GM19397 (cell line): Measurements from ENCODE around the gene TRMT44.
"Not testable (repeated sequence)": the region's sequence is repeated elsewhere in the genome, so short reads cannot be mapped to it uniquely, and the experiment has no call there.

Experiments
- ATAC-seq: cut with Tn5 transposase; IDR thresholded peaks from one replicate; pipeline ENCODE4 v1.9.1; 2021; ENCODE audit warnings: mild to moderate bottlenecking, moderate library complexity; ENCODE audit not compliant: unreplicated experiment

The TRMT44 gene

GRCh38 chr4:8491478-8491877 is 50.9 kb downstream of the TRMT44 start:
- not testable (repeated sequence) for ATAC-seq

GRCh38 chr4:8492174-8492573 is 51.6 kb downstream of the TRMT44 start:
- ATAC-seq, result no peak

GRCh38 chr4:8493484-8493883 is 52.9 kb downstream of the TRMT44 start:
- ATAC-seq, result no peak

- no peak for ATAC-seq
These were observed 53.6 kb downstream of the TRMT44 start for GRCh38 chr4:8494218-8494617.

GRCh38 chr4:8494983-8495548 is 54.5 kb downstream of the TRMT44 start:
- ATAC-seq, result no peak

- ATAC-seq, result no peak
These were observed 55.2 kb downstream of the TRMT44 start for GRCh38 chr4:8495803-8496202.

GRCh38 chr4:8497762-8498161 is 57.2 kb downstream of the TRMT44 start:
- no peak for ATAC-seq

GRCh38 chr4:8500966-8501365 is 60.4 kb downstream of the TRMT44 start:
- ATAC-seq, result no peak

GRCh38 chr4:8501781-8502180 is 61.2 kb downstream of the TRMT44 start:
- no peak for ATAC-seq

- ATAC-seq, result no peak
These were observed 61.8 kb downstream of the TRMT44 start for GRCh38 chr4:8502371-8502770.

- no peak for ATAC-seq
These were observed 62.4 kb downstream of the TRMT44 start for GRCh38 chr4:8502836-8503585.

- no peak for ATAC-seq
These were observed 63.2 kb downstream of the TRMT44 start for GRCh38 chr4:8503801-8504200.

GRCh38 chr4:8504279-8505007 is 63.9 kb downstream of the TRMT44 start:
- no peak for ATAC-seq

GRCh38 chr4:8505229-8505628 is 64.7 kb downstream of the TRMT44 start:
- ATAC-seq, result no peak

GRCh38 chr4:8506006-8506372 is 65.4 kb downstream of the TRMT44 start:
- ATAC-seq, result no peak

- no peak for ATAC-seq
These were observed 66.0 kb downstream of the TRMT44 start for GRCh38 chr4:8506373-8507195.

GRCh38 chr4:8507196-8507570 is 66.6 kb downstream of the TRMT44 start:
- ATAC-seq, result no peak

GRCh38 chr4:8507624-8508023 is 67.0 kb downstream of the TRMT44 start:
- no peak for ATAC-seq

- no peak for ATAC-seq
These were observed 67.7 kb downstream of the TRMT44 start for GRCh38 chr4:8508266-8508665.

GRCh38 chr4:8508740-8509139 is 68.2 kb downstream of the TRMT44 start:
- no peak for ATAC-seq

GRCh38 chr4:8509311-8509950 is 68.9 kb downstream of the TRMT44 start:
- ATAC-seq, result no peak
